HuH-7.5 (cell line): Measurements from ENCODE around the gene OR6C3.
"Not testable (repeated sequence)": the region's sequence is repeated elsewhere in the genome, so short reads cannot be mapped to it uniquely, and the experiment has no call there.

Experiments
- DNase-seq: peaks from one replicate; pipeline ENCODE4 v3.0.0; 2011; ENCODE audit warnings: low spot score

Gene OR6C3

GRCh38 chr12:55330446-55330845, at the start of gene OR6C3:
Gene OR6C3 (plus strand): TSS chr12:55330746. CDS start chr12:55331701, 955 bp downstream.
- DNase-seq: no peak

- DNase-seq: no peak
Measured at GRCh38 chr12:55280991-55281390, 49.6 kb upstream of the OR6C3 start.

- DNase-seq: no peak
Measured at GRCh38 chr12:55289999-55290398, 40.5 kb upstream of the OR6C3 start.

GRCh38 chr12:55296469-55296868, 34.1 kb upstream of the OR6C3 start, which contains the start of gene OR6C6:
Gene OR6C6 (minus strand): TSS chr12:55296569. CDS start chr12:55295232, 1,337 bp downstream.
- no peak for DNase-seq

- DNase-seq: no peak
Measured at GRCh38 chr12:55314043-55314442, 16.5 kb upstream of the OR6C3 start, which contains the start of gene OR6C1. Gene OR6C1 (plus strand): TSS chr12:55314343. CDS start chr12:55320600, 6,257 bp downstream.

- DNase-seq: no peak
Measured at GRCh38 chr12:55320201-55320600, 10.3 kb upstream of the OR6C3 start.

- DNase-seq: not testable (repeated sequence)
Measured at GRCh38 chr12:55325801-55326200, 4.7 kb upstream of the OR6C3 start.

- DNase-seq: no peak
Measured at GRCh38 chr12:55336002-55336401, 5.5 kb downstream of the OR6C3 start.

- not testable (repeated sequence) for DNase-seq
Measured at GRCh38 chr12:55355338-55355737, 24.8 kb downstream of the OR6C3 start.

- DNase-seq: no peak
Measured at GRCh38 chr12:55362675-55363074, 32.1 kb downstream of the OR6C3 start, which contains the start of gene OR6C75. Gene OR6C75 (plus strand): TSS chr12:55362975. CDS start chr12:55365111, 2,136 bp downstream.

- DNase-seq: no peak
Measured at GRCh38 chr12:55365086-55365485, 34.5 kb downstream of the OR6C3 start.

- no peak for DNase-seq
Measured at GRCh38 chr12:55372521-55372920, 42.0 kb downstream of the OR6C3 start.
